HG02852 (cell line): Measurements from ENCODE around the gene NUP42.
A peak's percentile ranks its signal among the peaks of the same experiment; 100 is the strongest.
"Not testable (repeated sequence)": the region's sequence is repeated elsewhere in the genome, so short reads cannot be mapped to it uniquely, and the experiment has no call there.

ENCODE experiments used
- ATAC-seq: cut with Tn5 transposase; IDR thresholded peaks from one replicate; pipeline ENCODE4 v1.9.1; 2021; ENCODE audit warnings: mild to moderate bottlenecking, moderate library complexity; ENCODE audit not compliant: unreplicated experiment

The NUP42 gene

GRCh38 chr7:23181684-23182553 is at the start of gene NUP42:
NUP42 (plus strand) TSS chr7:23182048; CDS start chr7:23182086, 38 bp downstream.
- ATAC-seq: peak; percentile 94

GRCh38 chr7:23133797-23134196 is 48.1 kb upstream of the NUP42 start:
- ATAC-seq: no peak

- no peak for ATAC-seq
Observed at GRCh38 chr7:23135755-23136154, 46.1 kb upstream of the NUP42 start.

- no peak for ATAC-seq
Observed at GRCh38 chr7:23136216-23136615, 45.6 kb upstream of the NUP42 start.

GRCh38 chr7:23157679-23158078 is 24.2 kb upstream of the NUP42 start:
- no peak for ATAC-seq

- no peak for ATAC-seq
Observed at GRCh38 chr7:23158546-23158945, 23.3 kb upstream of the NUP42 start.

- ATAC-seq: no peak
Observed at GRCh38 chr7:23161482-23161881, 20.4 kb upstream of the NUP42 start.

GRCh38 chr7:23164846-23165245 is 17.0 kb upstream of the NUP42 start:
- ATAC-seq: no peak

GRCh38 chr7:23165316-23165715 is 16.5 kb upstream of the NUP42 start:
- ATAC-seq: no peak

GRCh38 chr7:23167691-23168090 is 14.2 kb upstream of the NUP42 start:
- no peak for ATAC-seq

- no peak for ATAC-seq
Observed at GRCh38 chr7:23168111-23168885, 13.6 kb upstream of the NUP42 start.

GRCh38 chr7:23175938-23176337 is 5.9 kb upstream of the NUP42 start:
- no peak for ATAC-seq

- no peak for ATAC-seq
Observed at GRCh38 chr7:23183279-23184012, 1.6 kb downstream of the NUP42 start.

- no peak for ATAC-seq
Observed at GRCh38 chr7:23184291-23184690, 2.4 kb downstream of the NUP42 start.

GRCh38 chr7:23184709-23185359 is 3.0 kb downstream of the NUP42 start:
- no peak for ATAC-seq

GRCh38 chr7:23185980-23186379 is 4.1 kb downstream of the NUP42 start:
- no peak for ATAC-seq

- ATAC-seq: no peak
Observed at GRCh38 chr7:23191022-23191421, 9.2 kb downstream of the NUP42 start.

GRCh38 chr7:23193650-23194227 is 11.9 kb downstream of the NUP42 start:
- not testable (repeated sequence) for ATAC-seq

GRCh38 chr7:23196306-23196705 is 14.5 kb downstream of the NUP42 start:
- no peak for ATAC-seq

GRCh38 chr7:23197745-23198144 is 15.9 kb downstream of the NUP42 start:
- ATAC-seq: not testable (repeated sequence)
